Gastrocnemius medialis (tissue), 4 donors: ENCODE results near the gene SGMS1. TPM values are rescaled to one million over a fixed set of nuclear protein-coding genes. Genes with fewer than 3 reads are reported as not detected.

ENCODE experiments used
- ATAC-seq, 2 donors: fragments of 150-250 bp; one replicate each; pipeline ENCODE4 v1.9.1; 2016
- DNase-seq, 2 donors: peaks; one replicate each; pipeline ENCODE4 v3.0.0-alpha.2; 2019
- H3K27ac ChIP-seq, 4 donors: fragments of 200-600 bp; sonication (generic); 1 replicate in 1 of 4; 2 replicates in 3 of 4; pipeline ENCODE4 v1.5.1; 2016 to 2018; ENCODE audit warnings: mild to moderate bottlenecking in 2 of 4, moderate library complexity in 1 of 4
- H3K27me3 ChIP-seq, 3 donors: fragments of 200-600 bp; sonication (generic) in 2 of 3; 1 replicate in 1 of 3; 2 replicates in 2 of 3; pipeline versions ENCODE4 v1.5.1 to v1.6.0; 2016 to 2019; ENCODE audit warnings: mild to moderate bottlenecking in 1 of 3, moderate library complexity in 1 of 3
- H3K36me3 ChIP-seq, 2 donors: fragments of 200-600 bp; sonication (generic) in 1 of 2; one replicate each; pipeline ENCODE4 v1.5.1; 2017 to 2018
- H3K4me1 ChIP-seq, 2 donors: fragments of 200-600 bp; sonication (generic) in 1 of 2; one replicate each; pipeline ENCODE4 v1.5.1; 2016 to 2017; ENCODE audit warnings: mild to moderate bottlenecking in 2 of 2
- H3K4me3 ChIP-seq, 4 donors: fragments of 200-600 bp; sonication (generic) in 3 of 4; 1 replicate in 1 of 4; 2 replicates in 3 of 4; pipeline ENCODE4 v1.5.1; 2016 to 2019; ENCODE audit warnings: mild to moderate bottlenecking in 2 of 4
- H3K9me3 ChIP-seq, 3 donors: fragments of 200-600 bp; sonication (generic) in 2 of 3; 1 replicate in 1 of 3; 2 replicates in 2 of 3; pipeline ENCODE4 v1.5.1; 2016 to 2019
- CTCF ChIP-seq, 5 experiments: fragments of 450-650 bp in 3 of 5; fragments of 200-600 bp in 2 of 5; sonication (generic) in 2 of 5; IDR thresholded peaks in 4 of 5; conservative IDR thresholded peaks in 1 of 5; 1 replicate in 4 of 5; 2 replicates in 1 of 5; pipeline ENCODE4 v1.5.1; 2016 to 2019; ENCODE audit warnings: antibody characterized with exemption in 5 of 5, mild to moderate bottlenecking in 3 of 5, moderate library complexity in 3 of 5
- POLR2A ChIP-seq, 2 donors: fragments of 450-650 bp; IDR thresholded peaks; one replicate each; pipeline ENCODE4 v1.6.1; 2017; ENCODE audit warnings: antibody characterized with exemption in 2 of 2, mild to moderate bottlenecking in 2 of 2, moderate library complexity in 2 of 2
- in situ Hi-C, 4 donors: fragments of 200-750 bp; cut with MboI; loops; one replicate each; pipeline versions ENCODE4 v1.15.0 to v1.8.0; 2017; ENCODE audit warnings: low sequenced_read_pairs in 4 of 4
- intact Hi-C: fragments of 100-400 bp; cut with DNase I; formaldehyde crosslinking; loops from one replicate; pipeline ENCODE4 v1.15.1; 2023; ENCODE audit warnings: low total_unique reads
- total RNA-seq, 4 donors: library from RNA; depleted of rRNA; stranded (reverse); fragments of >200 nt; gene quantifications; one replicate each; pipeline versions ENCODE4 v1.1.0 to v1.2.3, GENCODE V29; 2016

Gene SGMS1
- total RNA-seq, 4 donors from 2014 or later, result 17.6 to 30.7 (median 25.0) TPM

- Histone ChIP-seq H3K9me3 (no peaks in the 10 kb centered on the region), H3K27me3 (no peaks in the 10 kb centered on the region), H3K4me1 (peaks cover 61 to 66% of the 10 kb centered on the region in 2 donors), H3K27ac (peak overlapping the region; percentile 37 to 72 (median 45)), H3K36me3 (no peaks in the 10 kb centered on the region), H3K4me3 (no peak overlapping the region)
- TF ChIP-seq CTCF (IDR thresholded peaks at IDR 0.05 in 4 of 5, conservative IDR thresholded peaks at IDR 0.05 in 1 of 5) (no peak), POLR2A (IDR thresholded peaks at IDR 0.05) (no peak)
- peak; percentile 77 to 78 for ATAC-seq
- in situ Hi-C loops, result no loop called here
- DNase-seq, result peak in 1 of 2 donors; percentile 39
- intact Hi-C loops, result no loop called here
Observed at GRCh38 chr10:50554995-50555568, 68.7 kb downstream of the SGMS1 start.

- no peak for ATAC-seq
Observed at GRCh38 chr10:50554376-50554994, 69.3 kb downstream of the SGMS1 start.

GRCh38 chr10:50552771-50553535 lies 70.8 kb downstream of the SGMS1 start:
- Histone ChIP-seq H3K27ac (peak overlapping the region in 1 of 4 donors; percentile 24), H3K27me3 (no peaks in the 10 kb centered on the region), H3K36me3 (no peaks in the 10 kb centered on the region), H3K4me1 (peaks cover 49 to 53% of the 10 kb centered on the region in 2 donors), H3K4me3 (no peak overlapping the region), H3K9me3 (peaks cover 0 to 3% (median 0%) of the 10 kb centered on the region in 3 donors)
- in situ Hi-C loops, result no loop called here
- ATAC-seq (peak; percentile 49 to 54), DNase-seq (no peak)
- TF ChIP-seq CTCF (IDR thresholded peaks at IDR 0.05 in 4 of 5, conservative IDR thresholded peaks at IDR 0.05 in 1 of 5), result peak in 1 of 5 experiments; percentile 22
- no peak for TF ChIP-seq POLR2A (IDR thresholded peaks at IDR 0.05)
- intact Hi-C loops, result no loop called here

More at GRCh38 chr10:50554376-50554994, 69.3 kb downstream of the SGMS1 start:
- no peaks in the 10 kb centered on the region for H3K36me3 ChIP-seq
- in situ Hi-C loops (no loop called here), intact Hi-C loops (no loop called here)
- DNase-seq, result no peak
- peak overlapping the region; percentile 37 to 72 (median 45) for H3K27ac ChIP-seq
- no peaks in the 10 kb centered on the region for H3K27me3 ChIP-seq
- TF ChIP-seq CTCF (IDR thresholded peaks at IDR 0.05 in 4 of 5, conservative IDR thresholded peaks at IDR 0.05 in 1 of 5), result no peak
- TF ChIP-seq POLR2A (IDR thresholded peaks at IDR 0.05), result no peak
- H3K9me3 ChIP-seq, result no peaks in the 10 kb centered on the region
- peaks cover 64 to 66% of the 10 kb centered on the region in 2 donors for H3K4me1 ChIP-seq
- H3K4me3 ChIP-seq, result no peak overlapping the region

- ATAC-seq, result no peak
- in situ Hi-C loops, result no loop called here
- intact Hi-C loops, result no loop called here
Observed at GRCh38 chr10:50552308-50552707, 71.4 kb downstream of the SGMS1 start.

More at GRCh38 chr10:50552308-50552707, 71.4 kb downstream of the SGMS1 start:
- no peak overlapping the region for H3K27ac ChIP-seq
- no peak overlapping the region for H3K4me3 ChIP-seq
- H3K9me3 ChIP-seq, result peaks cover 0 to 3% (median 0%) of the 10 kb centered on the region in 3 donors
- TF ChIP-seq POLR2A (IDR thresholded peaks at IDR 0.05) (no peak), CTCF (IDR thresholded peaks at IDR 0.05 in 4 of 5, conservative IDR thresholded peaks at IDR 0.05 in 1 of 5) (no peak)
- DNase-seq, result no peak
- peaks cover 44 to 52% of the 10 kb centered on the region in 2 donors for H3K4me1 ChIP-seq
- H3K36me3 ChIP-seq, result no peaks in the 10 kb centered on the region
- H3K27me3 ChIP-seq, result no peaks in the 10 kb centered on the region
